B cell (primary cell): Measurements from ENCODE around the gene NCAPG2. TPM values are rescaled to one million over a fixed set of nuclear protein-coding genes. Genes with fewer than 3 reads are reported as not detected.
A peak's percentile ranks its signal among the peaks of the same experiment; 100 is the strongest.

Source experiments
- ATAC-seq: fragments of 200-7000 bp; cut with Tn5 transposase; one replicate; pipeline ENCODE4 v1.10.0; 2021; ENCODE audit warnings: low read depth, mild to moderate bottlenecking, moderate number of reproducible peaks, moderate library complexity
- CTCF ChIA-PET: fragments of 350-600 bp; sonication (Branson Sonifier 250); formaldehyde crosslinking; loops from one replicate; lab custom pipeline; 2021; ENCODE audit warnings: antibody characterized with exemption, inconsistent platforms; lab: Charles Lee
- POLR2A ChIA-PET: fragments of 350-600 bp; sonication (Branson Sonifier 250); formaldehyde crosslinking; loops from one replicate; lab custom pipeline; 2021; ENCODE audit warnings: antibody characterized with exemption; lab: Charles Lee
- DNase-seq: peaks from one replicate; pipeline ENCODE4 v3.0.0; 2013
- H2AFZ ChIP-seq: 2 replicates; pipeline ENCODE4 v1.6.1; 2012; ENCODE audit warnings: mild to moderate bottlenecking, low read depth, low read length; ENCODE audit not compliant: insufficient read depth, poor library complexity, severe bottlenecking
- H3K27ac ChIP-seq, 2 donors: 1 replicate in 1 of 2; 2 replicates in 1 of 2; pipeline ENCODE4 v1.5.1; 2012 to 2013; ENCODE audit warnings: low read length in 2 of 2, mild to moderate bottlenecking in 2 of 2, moderate library complexity in 1 of 2
- H3K27me3 ChIP-seq, 4 experiments: fragments of 200-600 bp in 1 of 4; sonication (generic) in 1 of 4; replicated peaks in 1 of 4; 1 replicate in 2 of 4; 2 replicates in 2 of 4; pipeline versions ENCODE4 v1.6.1 to v1.7.0; 2013 to 2016; ENCODE audit warnings: low read length in 3 of 4, mild to moderate bottlenecking in 2 of 4, mixed read lengths in 1 of 4, moderate library complexity in 1 of 4; ENCODE audit not compliant: insufficient read depth in 4 of 4, control insufficient read depth in 3 of 4; ENCODE audit errors: control extremely low read depth in 1 of 4
- H3K36me3 ChIP-seq, 2 experiments: replicated peaks in 1 of 2; 1 replicate in 1 of 2; 2 replicates in 1 of 2; pipeline versions ENCODE4 v1.6.1 to v1.7.1; 2013; ENCODE audit warnings: low read length in 1 of 2; ENCODE audit not compliant: insufficient read depth in 2 of 2, control insufficient read depth in 1 of 2; ENCODE audit errors: control extremely low read depth in 1 of 2, extremely low read depth in 1 of 2
- H3K4me1 ChIP-seq, 2 donors: fragments of 200-600 bp in 1 of 2; sonication (generic) in 1 of 2; 1 replicate in 1 of 2; 2 replicates in 1 of 2; pipeline versions ENCODE4 v1.5.1 to v1.6.1; 2013 to 2017; ENCODE audit warnings: low read length in 2 of 2; ENCODE audit not compliant: control insufficient read depth in 2 of 2, insufficient read depth in 2 of 2
- H3K4me2 ChIP-seq: replicated peaks from 2 replicates; pipeline ENCODE3; 2012; ENCODE audit warnings: mild to moderate bottlenecking, low read depth, low read length; ENCODE audit not compliant: poor library complexity, severe bottlenecking
- H3K4me3 ChIP-seq, 5 experiments: fragments of 200-600 bp in 1 of 5; sonication (generic) in 1 of 5; 1 replicate in 3 of 5; 2 replicates in 2 of 5; pipeline versions ENCODE4 v1.5.1 to v1.7.0; 2011 to 2016; ENCODE audit warnings: low read length in 4 of 5, mild to moderate bottlenecking in 4 of 5, low read depth in 2 of 5, control low read depth in 1 of 5, moderate library complexity in 1 of 5; ENCODE audit not compliant: insufficient read depth in 1 of 5; ENCODE audit errors: control extremely low read depth in 1 of 5, extremely low read depth in 1 of 5
- H3K79me2 ChIP-seq: fragments of 200-600 bp; sonication (generic); one replicate; pipeline ENCODE4 v1.6.0; 2016; ENCODE audit warnings: low read length; ENCODE audit not compliant: control insufficient read depth, insufficient read depth
- H3K9ac ChIP-seq: fragments of 200-600 bp; sonication (generic); 2 replicates; pipeline ENCODE4 v1.6.1; 2017; ENCODE audit warnings: mild to moderate bottlenecking, low read length, moderate library complexity
- H3K9me3 ChIP-seq, 3 donors: one replicate each; pipeline versions ENCODE4 v1.6.1 to v1.7.1; 2013; ENCODE audit warnings: low read length in 2 of 3; ENCODE audit not compliant: control insufficient read depth in 2 of 3, insufficient read depth in 1 of 3; ENCODE audit errors: control extremely low read depth in 1 of 3
- H4K20me1 ChIP-seq: 2 replicates; pipeline ENCODE4 v1.6.0; 2012; ENCODE audit warnings: mild to moderate bottlenecking, low read length; ENCODE audit not compliant: insufficient read depth, control insufficient read depth, poor library complexity, severe bottlenecking
- H3K27ac Mint-ChIP-seq: one replicate; pipeline ENCODE4 v1.8.0; 2021; ENCODE audit warnings: mixed read lengths
- H3K27me3 Mint-ChIP-seq: one replicate; pipeline ENCODE4 v1.8.0; 2021; ENCODE audit warnings: mixed read lengths
- H3K4me1 Mint-ChIP-seq: one replicate; pipeline ENCODE4 v1.8.0; 2021; ENCODE audit warnings: mixed read lengths
- H3K4me3 Mint-ChIP-seq: one replicate; pipeline ENCODE4 v1.8.0; 2021; ENCODE audit warnings: mixed read lengths
- H3K9me3 Mint-ChIP-seq: one replicate; pipeline ENCODE4 v1.8.0; 2022; ENCODE audit warnings: mixed read lengths; ENCODE audit not compliant: insufficient read depth
- CTCF ChIP-seq: fragments of 200-600 bp; IDR thresholded peaks from one replicate; pipeline ENCODE4 v1.8.0; 2022; ENCODE audit warnings: antibody characterized with exemption, mild to moderate bottlenecking
- EZH2 ChIP-seq: IDR thresholded peaks from 2 replicates; pipeline ENCODE4 v1.6.1; 2012; ENCODE audit warnings: borderline replicate concordance, low read depth, mild to moderate bottlenecking, moderate library complexity, low read length; ENCODE audit not compliant: insufficient read depth, poor library complexity, severe bottlenecking
- WGBS: methylation state at CpG from one replicate; pipeline ENCODE4 v1.1.5; 2013; ENCODE audit warnings: missing lambda C conversion rate; ENCODE audit not compliant: insufficient coverage; 5-methylcytosine and 5-hydroxymethylcytosine counted together
- intact Hi-C: fragments of 100-400 bp; cut with micrococcal nuclease; formaldehyde crosslinking; loops from one replicate; pipeline ENCODE4 v1.10.0; 2022
- polyA plus RNA-seq: library from polyadenylated mRNA; depleted of rRNA; stranded (reverse); fragments of >200 nt; gene quantifications from 2 replicates; pipeline ENCODE4 v1.2.3, GENCODE V29; 2012
- total RNA-seq, 2 donors: library from RNA; stranded (reverse); fragments of 120-200 nt in 1 of 2; gene quantifications; 1 replicate in 1 of 2; 2 replicates in 1 of 2; pipeline versions ENCODE4 v1.2.3 to v1.2.4, GENCODE V29; 2013 to 2022

Gene NCAPG2
- total and polyA plus RNA-seq, 2 donors (not counting 1 experiment from before 2014, with no cell fraction given) = 2.9 to 9.8 TPM

GRCh38 chr7:158638001-158638400, 66.6 kb downstream of the NCAPG2 start:
- Mint-ChIP-seq H3K27me3 (no peaks in the 10 kb centered on the region), H3K4me1 (peaks cover 10% of the 10 kb centered on the region), H3K9me3 (no peaks in the 10 kb centered on the region), H3K27ac (no peak overlapping the region), H3K4me3 (no peak overlapping the region)
- H4K20me1 ChIP-seq = no peaks in the 10 kb centered on the region
- peaks cover 6 to 11% of the 10 kb centered on the region in 2 donors for H3K4me1 ChIP-seq
- no peak overlapping the region for H3K4me3 ChIP-seq
- ATAC-seq (no peak), DNase-seq (no peak)
- H3K9ac ChIP-seq = no peak overlapping the region
- no peaks in the 10 kb centered on the region for H3K27me3 ChIP-seq
- no peak overlapping the region for H2AFZ ChIP-seq
- no peaks in the 10 kb centered on the region for H3K79me2 ChIP-seq
- H3K27ac ChIP-seq = no peak overlapping the region
- CTCF ChIA-PET = no interaction called here
- TF ChIP-seq EZH2 (no peak), CTCF (no peak)
- POLR2A ChIA-PET = no interaction called here
- intact Hi-C loops = no loop called here
- H3K36me3 ChIP-seq = peaks cover 0 to 4% of the 10 kb centered on the region in 2 experiments
- no peaks in the 10 kb centered on the region for H3K9me3 ChIP-seq
- no peak overlapping the region for H3K4me2 ChIP-seq
- 96% methylated on average over 3 of the region's 7 CpGs for WGBS

- Histone ChIP-seq H3K27ac (no peak overlapping the region), H3K79me2 (no peaks in the 10 kb centered on the region), H3K4me1 (peaks cover 6 to 14% of the 10 kb centered on the region in 2 donors), H3K4me2 (no peak overlapping the region), H3K9ac (no peak overlapping the region), H3K36me3 (no peaks in the 10 kb centered on the region), H3K9me3 (peaks cover 0 to 2% (median 0%) of the 10 kb centered on the region in 3 donors), H3K4me3 (no peak overlapping the region), H4K20me1 (no peaks in the 10 kb centered on the region), H2AFZ (peak overlapping the region; percentile 22), H3K27me3 (no peaks in the 10 kb centered on the region)
- ATAC-seq = no peak
- DNase-seq = no peak
- intact Hi-C loops = no loop called here
- WGBS = 67% methylated on average over 3 of the region's 11 CpGs
- Mint-ChIP-seq H3K9me3 (no peaks in the 10 kb centered on the region), H3K27ac (peak overlapping the region; percentile 29), H3K27me3 (no peaks in the 10 kb centered on the region), H3K4me3 (no peak overlapping the region), H3K4me1 (peaks cover 18% of the 10 kb centered on the region)
- CTCF ChIA-PET = no interaction called here
- POLR2A ChIA-PET = no interaction called here
- no peak for TF ChIP-seq CTCF
Observed at GRCh38 chr7:158633055-158633956, 71.3 kb downstream of the NCAPG2 start.
